Transverse colon (tissue), 4 donors: Measurements from ENCODE around the gene TTC6.

Source experiments
- CTCF ChIP-seq, 5 experiments: fragments of 200-600 bp in 3 of 5; fragments of 450-650 bp in 2 of 5; sonication (generic) in 3 of 5; IDR thresholded peaks; 1 replicate in 2 of 5; 2 replicates in 3 of 5; pipeline ENCODE4 v1.5.1; 2016 to 2017; ENCODE audit warnings: antibody characterized with exemption in 5 of 5, inconsistent platforms in 3 of 5, mild to moderate bottlenecking in 2 of 5, moderate library complexity in 1 of 5
- EP300 ChIP-seq: sonication (generic); formaldehyde crosslinking; IDR thresholded peaks from one replicate; pipeline ENCODE4 v1.6.1; 2017; ENCODE audit warnings: antibody characterized with exemption, low read depth
- POLR2A ChIP-seq: fragments of 450-650 bp; IDR thresholded peaks from one replicate; pipeline ENCODE4 v1.6.1; 2016; ENCODE audit warnings: antibody characterized with exemption, mild to moderate bottlenecking, moderate library complexity
- POLR2AphosphoS5 ChIP-seq, 3 donors: sonication (generic); formaldehyde crosslinking; IDR thresholded peaks; one replicate each; pipeline ENCODE4 v1.6.1; 2016; ENCODE audit warnings: antibody characterized with exemption in 3 of 3

- TF ChIP-seq CTCF (IDR thresholded peaks at IDR 0.05) (no peak), POLR2A (no peak), POLR2AphosphoS5 (IDR thresholded peaks at IDR 0.05) (no peak), EP300 (no peak)
Observed at GRCh38 chr14:37643701-37644100, 48.3 kb downstream of the TTC6 start.
